GM18526 (cell line): ENCODE results near the gene TBC1D21.

Source experiments
- POLR2A ChIP-seq: IDR thresholded peaks from 3 replicates; pipeline ENCODE4 v1.6.1; 2011; ENCODE audit not compliant: insufficient read length; ENCODE audit errors: extremely low read depth

Gene TBC1D21

DNA sequence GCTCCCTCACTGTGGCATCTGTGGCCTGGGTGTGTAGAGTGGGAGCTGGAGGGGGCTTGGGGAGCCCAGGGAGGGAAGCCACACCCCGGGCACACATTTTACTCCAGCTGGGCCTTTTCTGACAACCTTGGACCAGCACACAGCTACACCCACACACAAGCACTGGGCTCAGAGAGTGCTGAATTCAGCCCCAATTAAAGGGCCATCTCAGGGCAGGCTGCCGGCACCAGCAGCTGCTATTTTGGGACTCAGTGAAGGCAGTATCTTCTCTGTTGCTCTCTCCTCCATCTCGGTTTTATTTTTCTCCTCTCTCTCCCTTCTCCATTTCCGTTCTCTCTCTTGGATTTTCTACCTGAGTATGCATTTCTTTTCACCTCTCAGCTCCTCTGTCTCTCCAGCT is 19.1 kb upstream of the TBC1D21 start:
- TF ChIP-seq POLR2A = no peak

DNA sequence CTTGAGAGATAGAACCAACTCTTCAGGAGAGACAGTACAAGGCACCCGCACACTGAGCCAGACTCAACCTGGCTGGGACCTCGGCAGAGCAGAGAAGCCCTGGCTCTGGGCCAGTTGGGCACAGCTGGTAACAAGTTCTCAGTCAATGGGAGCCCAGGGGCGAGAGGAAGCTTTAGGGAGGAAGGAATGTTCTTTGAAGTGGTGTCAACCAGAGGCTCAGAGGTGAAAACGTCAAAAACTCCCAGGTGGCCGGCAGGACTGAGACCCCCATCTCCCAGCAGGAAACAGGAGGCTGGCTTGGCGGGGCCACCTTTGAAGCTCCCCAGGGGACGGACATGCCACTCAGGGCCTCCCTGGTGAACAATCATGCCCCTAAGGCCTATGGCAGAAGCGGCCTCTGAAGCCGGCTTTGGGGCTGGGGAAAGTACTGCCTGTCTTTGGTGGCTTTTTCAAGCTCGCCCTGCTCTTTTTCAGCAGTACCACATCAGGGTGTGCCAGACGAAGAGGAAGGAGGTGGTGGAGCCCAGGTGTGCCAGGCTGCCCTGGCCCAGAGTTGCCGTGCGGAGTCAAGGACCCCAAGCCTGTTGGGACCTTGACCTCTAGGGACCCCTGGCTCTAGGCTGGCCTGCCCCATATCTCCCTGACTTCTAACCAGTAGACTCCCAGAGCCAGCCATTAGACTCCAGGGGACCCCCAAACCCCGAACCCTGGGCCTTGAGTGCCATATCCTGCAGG is 16.7 kb upstream of the TBC1D21 start:
- no peak for TF ChIP-seq POLR2A

DNA sequence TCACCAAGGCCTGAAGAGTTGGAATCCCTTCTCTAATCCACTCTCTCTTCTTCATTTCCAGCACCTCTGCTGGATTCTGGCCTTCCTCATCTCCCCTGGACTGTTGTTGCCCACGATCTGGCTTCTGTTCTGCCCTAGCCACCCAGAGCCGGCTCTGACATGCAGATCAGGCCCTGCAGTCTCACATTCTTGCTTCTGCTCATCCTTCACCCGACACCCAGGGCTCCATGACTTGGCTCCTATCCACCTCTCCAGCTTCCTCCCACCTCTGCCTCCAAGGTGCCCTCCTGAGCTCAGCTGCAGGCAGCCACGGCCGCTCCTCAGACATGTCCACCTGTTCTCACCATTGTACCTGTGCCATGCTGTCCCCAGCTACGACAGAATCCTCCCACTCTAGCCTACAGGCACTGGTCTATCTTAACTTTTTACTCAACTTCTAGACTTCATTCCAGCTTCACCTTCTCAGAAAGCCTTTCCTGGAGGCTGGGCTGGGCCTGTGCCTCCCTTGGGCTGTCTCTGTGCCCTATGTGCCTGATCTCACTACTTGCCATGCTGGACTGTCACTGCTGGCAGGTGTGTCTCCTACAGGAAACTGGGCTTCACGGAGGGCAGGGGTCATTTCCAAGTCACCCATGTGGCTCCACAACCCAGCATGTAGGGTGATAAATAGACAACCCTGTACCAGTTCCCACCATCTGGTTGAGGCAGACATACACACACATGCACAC is 16.0 kb upstream of the TBC1D21 start:
- no peak for TF ChIP-seq POLR2A

DNA sequence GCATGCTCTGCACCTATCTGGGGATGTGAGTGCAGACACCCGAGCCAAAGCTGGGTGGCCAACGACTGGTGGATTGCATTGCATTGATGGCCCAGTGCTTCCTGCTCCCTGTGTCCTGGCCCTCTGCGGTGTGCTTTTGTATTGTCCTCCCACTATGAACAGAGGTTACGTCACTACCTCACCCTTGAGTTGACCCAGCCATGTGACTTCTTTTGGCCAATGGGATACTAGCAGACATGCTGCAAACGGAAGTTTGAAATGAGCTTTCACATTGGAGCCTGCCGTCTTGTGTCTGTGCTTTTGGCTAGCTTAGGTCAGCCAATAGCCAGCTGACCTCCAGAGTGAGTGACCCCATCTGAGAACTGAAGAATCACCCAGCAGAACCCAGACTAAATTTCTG is 15.3 kb upstream of the TBC1D21 start:
- TF ChIP-seq POLR2A = no peak

DNA sequence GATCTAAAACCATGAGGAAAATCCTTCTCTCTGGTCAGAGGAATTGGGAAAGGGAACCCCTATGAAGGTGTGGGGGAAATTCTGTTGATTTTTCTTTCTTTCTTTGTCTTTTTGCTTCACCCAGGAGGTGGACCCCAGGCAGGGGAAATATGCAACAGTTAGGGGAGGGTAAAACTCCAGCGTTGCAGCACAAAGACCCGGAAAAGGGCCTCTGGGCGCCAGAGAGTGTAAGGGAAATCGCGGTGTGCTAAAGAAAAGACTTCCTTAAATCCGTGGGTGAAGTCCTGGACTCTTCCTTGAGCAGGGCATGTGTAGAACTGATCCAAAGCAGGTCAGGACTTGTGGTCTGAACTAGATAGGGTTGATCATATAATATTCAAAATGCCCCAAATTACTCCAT is 11.1 kb upstream of the TBC1D21 start:
- no peak for TF ChIP-seq POLR2A

DNA sequence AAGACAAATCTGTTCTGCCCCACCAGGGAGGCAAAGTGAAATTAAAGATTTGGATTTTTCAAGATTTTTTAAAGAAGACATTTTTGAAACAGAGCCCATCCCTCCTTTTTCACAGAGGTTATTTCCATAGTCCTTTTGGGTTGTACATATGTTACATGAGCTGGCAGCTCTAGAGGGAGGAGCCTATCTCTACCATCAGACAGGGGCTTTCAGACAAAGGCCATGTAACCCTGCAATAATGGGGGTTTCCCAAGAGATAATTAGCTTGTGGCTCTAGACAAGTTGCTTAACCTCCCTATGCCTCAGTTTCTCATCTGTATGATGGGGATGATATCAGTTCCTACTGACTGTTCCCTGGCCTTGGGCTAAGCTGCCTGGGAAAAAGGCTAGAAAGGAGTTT is 8.0 kb upstream of the TBC1D21 start:
- no peak for TF ChIP-seq POLR2A

DNA sequence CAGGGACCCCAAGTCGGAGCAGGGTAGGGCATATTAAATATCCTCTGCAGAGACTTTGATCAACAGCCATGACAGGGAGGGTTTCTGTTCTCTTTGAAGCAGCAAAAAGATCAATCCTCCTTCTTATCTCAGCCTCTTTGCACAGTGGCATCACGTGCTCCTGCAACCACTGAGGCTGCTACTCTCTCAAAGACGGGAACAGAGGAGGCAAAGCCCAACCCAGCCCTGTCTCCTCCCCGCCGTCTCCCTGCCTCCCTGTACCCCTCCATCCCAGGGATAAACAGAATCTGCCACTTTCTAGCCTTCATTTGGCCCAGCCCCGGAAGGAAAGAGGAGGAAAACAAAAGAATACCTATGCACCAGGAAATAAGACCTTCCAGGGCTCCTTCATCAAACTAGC is 7.5 kb upstream of the TBC1D21 start:
- no peak for TF ChIP-seq POLR2A

DNA sequence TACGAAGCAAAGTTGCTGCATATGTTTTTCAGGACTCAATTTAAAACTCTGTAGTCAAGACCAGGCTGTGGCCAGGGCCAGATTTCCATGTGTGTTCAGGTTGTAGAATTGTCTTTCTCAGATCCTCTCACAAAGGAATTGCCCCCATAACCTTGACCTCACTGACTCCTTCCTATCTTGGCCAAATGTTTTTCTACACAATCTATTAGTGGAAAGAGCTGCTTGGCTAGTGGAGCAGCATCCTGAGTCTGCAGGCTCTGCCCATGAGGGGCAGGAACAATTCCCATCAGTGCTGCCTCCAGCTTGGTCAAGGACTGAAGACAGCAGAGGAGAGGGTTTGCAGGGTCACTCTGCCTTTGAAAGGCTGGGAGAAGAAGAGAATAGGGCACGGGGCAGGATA is 6.9 kb upstream of the TBC1D21 start:
- no peak for TF ChIP-seq POLR2A

DNA sequence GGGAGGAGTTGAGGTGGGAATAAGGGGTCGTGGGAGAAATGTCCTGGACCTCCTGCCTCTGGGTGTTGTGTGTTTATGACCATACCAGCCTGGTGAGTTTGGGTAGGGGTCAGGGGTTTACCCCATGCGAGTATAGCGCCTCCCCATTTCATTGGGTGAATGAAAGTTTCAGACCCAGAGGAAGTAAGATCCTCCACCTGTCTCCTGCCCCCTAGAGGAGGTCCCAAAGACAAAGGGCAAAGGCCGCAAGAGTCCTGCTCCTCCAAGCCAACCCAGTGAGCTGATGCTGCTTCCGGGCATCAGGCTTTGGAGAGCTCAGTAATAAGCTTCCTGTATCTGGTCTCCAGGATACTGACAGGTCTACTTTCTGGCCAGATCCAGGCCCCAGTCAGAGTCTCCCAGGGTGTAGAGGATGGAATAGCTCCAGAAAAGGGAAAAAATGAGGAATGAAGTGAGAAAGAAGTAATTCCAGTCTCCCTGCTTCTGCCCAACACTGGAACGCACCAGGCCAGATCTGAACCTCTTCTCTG is 6.4 kb upstream of the TBC1D21 start:
- TF ChIP-seq POLR2A = no peak

DNA sequence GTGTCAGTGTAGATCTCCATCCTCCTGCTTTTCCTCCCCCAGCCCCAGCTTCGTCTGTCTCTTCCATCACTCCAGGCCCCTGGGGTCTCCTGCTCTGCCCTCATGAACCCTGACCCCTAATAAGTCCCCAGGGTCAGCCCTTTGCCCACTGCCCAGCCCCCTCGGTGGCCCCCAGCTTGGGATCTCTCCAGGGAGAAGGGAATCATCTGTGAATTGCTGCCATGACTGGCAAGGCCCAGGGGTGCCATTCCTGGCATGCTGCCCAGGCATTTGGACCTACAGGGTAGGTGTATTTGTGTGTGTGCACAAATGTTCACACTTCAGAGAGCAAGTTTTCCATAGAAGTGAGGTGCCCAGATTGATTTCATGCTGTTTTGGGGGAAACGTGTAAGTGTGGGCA is 5.9 kb upstream of the TBC1D21 start:
- TF ChIP-seq POLR2A = no peak

DNA sequence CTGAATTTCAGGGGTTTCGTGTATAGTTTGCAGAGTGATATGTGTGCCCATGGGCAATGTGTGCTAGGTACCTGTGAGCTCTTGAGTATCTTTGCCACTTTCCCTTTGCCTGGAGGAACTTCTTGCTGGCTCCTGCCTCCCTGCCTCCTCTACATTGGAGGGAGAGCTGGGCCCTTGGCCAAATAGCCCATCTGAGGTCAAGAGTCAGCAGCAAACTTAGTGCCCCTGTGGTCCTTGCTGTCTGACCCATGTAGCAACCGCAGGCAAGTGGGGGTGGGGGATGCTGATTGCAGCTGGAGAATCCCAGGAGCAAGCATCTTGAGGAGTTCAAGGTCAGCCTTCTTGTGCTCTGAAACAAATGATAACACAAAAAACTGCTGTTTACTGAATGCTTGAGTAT is 5.4 kb upstream of the TBC1D21 start:
- no peak for TF ChIP-seq POLR2A

DNA sequence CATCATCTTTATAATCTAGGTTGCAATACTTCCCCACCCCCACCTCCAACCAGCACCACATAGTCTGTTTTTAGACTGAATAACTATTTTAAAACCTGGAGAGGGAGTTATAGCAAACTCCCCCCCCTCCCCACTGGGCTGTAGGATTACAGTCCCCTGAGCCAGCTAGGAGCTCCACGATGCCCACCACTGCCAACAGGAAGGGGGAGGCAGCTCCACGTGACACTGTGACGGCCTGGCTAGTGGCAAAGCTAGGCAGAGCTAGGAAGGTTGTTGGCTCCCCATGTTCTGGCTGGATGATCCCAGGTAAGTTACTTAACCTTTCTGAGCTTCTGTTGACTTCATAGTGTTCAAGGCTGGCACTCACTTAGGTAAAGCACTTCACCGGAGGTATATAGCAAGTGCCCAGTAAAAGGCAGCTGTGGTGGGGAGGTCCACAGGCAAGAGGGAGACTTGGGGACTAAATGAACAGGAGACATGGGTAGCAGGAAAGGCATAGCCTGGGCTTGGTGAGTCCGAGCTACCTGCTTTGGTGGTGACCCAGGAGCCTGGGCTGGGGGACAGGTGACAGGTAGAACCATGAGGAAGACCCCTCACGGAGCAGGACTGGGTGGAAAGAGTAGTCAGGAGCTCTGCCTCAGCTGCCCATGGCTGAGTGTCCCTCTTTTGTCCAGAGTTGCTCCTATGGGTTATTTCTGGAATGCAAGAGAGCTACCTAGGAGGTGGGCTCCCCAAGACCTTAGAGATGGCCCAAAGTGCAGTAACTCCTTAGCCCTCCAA is 4.0 kb upstream of the TBC1D21 start:
- no peak for TF ChIP-seq POLR2A

DNA sequence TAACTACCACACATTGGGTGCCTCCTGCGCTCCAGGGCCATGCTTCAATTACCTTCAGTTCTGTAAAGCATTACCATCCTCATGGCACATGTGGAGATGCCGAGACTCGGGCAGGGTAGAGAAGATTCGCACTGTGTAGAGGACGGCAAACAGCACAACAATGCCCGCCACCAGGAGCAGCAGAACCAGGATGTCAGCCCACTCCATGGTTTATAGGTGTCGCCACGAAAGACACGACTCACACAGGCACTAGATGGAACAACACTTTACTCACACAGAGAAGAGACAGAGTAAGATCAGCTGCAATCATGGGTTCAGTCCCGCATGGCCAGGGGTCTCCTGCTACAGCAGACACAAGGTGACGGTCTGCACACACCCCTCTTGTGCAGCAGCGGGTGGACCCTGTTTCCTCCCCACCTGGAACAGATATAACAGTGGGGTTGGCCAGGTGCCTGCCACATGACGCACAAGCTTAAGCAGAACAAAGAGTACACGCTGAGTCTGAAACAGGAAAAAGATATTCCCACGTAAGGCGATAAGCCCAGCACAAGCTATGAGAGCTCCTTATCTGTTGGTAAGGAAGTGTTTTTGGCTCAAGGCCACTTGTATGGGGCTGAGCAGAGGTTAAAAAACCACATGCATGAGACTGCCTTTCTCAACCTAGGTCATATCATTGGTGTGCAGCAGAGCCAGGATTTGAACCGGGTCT is 2.5 kb upstream of the TBC1D21 start:
- no peak for TF ChIP-seq POLR2A

DNA sequence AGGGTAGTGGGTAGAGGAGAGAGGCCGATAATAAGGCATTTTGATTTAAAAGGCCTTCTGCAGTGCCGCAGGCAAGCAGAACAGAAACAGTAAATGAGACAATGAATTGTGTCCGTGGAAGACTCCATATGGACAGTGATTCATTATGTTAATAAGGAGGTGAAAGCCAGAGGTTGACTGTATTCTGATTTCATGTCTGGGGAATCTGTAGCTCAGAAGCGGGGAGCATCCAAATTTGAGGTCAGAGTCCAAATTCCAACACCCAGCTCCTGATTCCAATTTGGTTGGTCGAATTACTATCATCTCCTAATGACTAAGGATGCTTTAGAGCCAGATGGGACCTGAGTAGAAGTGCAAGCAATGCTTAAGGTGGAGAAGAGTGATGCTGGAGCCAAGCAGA is 1.0 kb upstream of the TBC1D21 start:
- TF ChIP-seq POLR2A = no peak

DNA sequence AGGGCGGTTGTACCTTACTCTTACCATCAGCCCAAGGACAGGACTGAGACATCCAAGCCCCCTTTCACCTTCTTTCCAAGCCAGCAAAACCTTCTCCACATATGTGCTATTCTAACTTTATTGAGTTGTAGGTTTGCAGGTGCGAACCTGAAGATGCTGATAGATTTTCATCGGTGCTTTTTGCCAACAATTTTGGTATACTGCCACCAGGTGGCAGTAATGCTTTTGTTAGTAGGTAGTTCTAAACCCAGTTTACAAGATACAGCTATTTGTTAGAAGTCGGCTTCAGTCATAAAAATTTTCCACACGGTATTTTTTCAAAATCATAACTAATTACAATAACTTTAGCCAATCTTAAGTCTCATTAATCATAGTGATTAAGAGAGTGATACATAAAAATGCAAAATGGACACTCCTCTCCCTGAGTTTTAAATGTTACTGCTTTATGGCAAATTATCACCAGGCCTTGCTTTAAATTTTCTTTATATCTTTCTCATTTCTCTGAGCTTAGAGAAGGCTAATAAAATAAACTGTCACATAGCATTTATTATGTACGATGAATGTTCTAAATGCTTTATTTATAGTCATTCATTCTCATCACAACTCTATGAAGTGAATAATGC is 636 bp downstream of the TBC1D21 start:
- no peak for TF ChIP-seq POLR2A
